Liver (tissue), 9 donors: Measurements from ENCODE around the gene KRTAP1-4. TPM values are rescaled to one million over a fixed set of nuclear protein-coding genes. Genes with fewer than 3 reads are reported as not detected.

Source experiments
- DNase-seq: peaks from one replicate; pipeline ENCODE4 v3.0.0-alpha.2; 2017; ENCODE audit warnings: low spot score
- H3K27ac ChIP-seq, 2 donors: one replicate each; pipeline ENCODE4 v1.7.0; 2013; ENCODE audit warnings: inconsistent platforms in 2 of 2, low read length in 2 of 2, control low read depth in 1 of 2, low read depth in 1 of 2, mild to moderate bottlenecking in 1 of 2
- H3K27me3 ChIP-seq, 4 donors: one replicate each; pipeline versions ENCODE4 v1.6.1 to v1.7.0; 2013; ENCODE audit warnings: low read length in 3 of 4, inconsistent platforms in 1 of 4, mild to moderate bottlenecking in 1 of 4, moderate library complexity in 1 of 4; ENCODE audit not compliant: control insufficient read depth in 4 of 4, insufficient read depth in 4 of 4
- H3K36me3 ChIP-seq, 4 donors: one replicate each; pipeline versions ENCODE4 v1.6.1 to v1.7.0; 2013; ENCODE audit warnings: low read length in 3 of 4, mild to moderate bottlenecking in 3 of 4, low read depth in 1 of 4, moderate library complexity in 1 of 4; ENCODE audit not compliant: control insufficient read depth in 4 of 4, insufficient read depth in 3 of 4
- H3K4me1 ChIP-seq, 4 donors: one replicate each; pipeline versions ENCODE4 v1.6.1 to v1.7.0; 2013; ENCODE audit warnings: low read length in 3 of 4, mild to moderate bottlenecking in 3 of 4, moderate library complexity in 1 of 4; ENCODE audit not compliant: control insufficient read depth in 4 of 4, insufficient read depth in 4 of 4
- H3K4me3 ChIP-seq, 3 donors: one replicate each; pipeline versions ENCODE4 v1.6.1 to v1.7.0; 2013; ENCODE audit warnings: low read length in 3 of 3, control low read depth in 1 of 3, low read depth in 1 of 3, mild to moderate bottlenecking in 1 of 3
- H3K9ac ChIP-seq, 2 donors: one replicate each; pipeline ENCODE4 v1.7.0; 2013; ENCODE audit warnings: low read length in 2 of 2, mild to moderate bottlenecking in 2 of 2, moderate library complexity in 2 of 2, control low read depth in 1 of 2, low read depth in 1 of 2
- H3K9me3 ChIP-seq, 4 donors: one replicate each; pipeline versions ENCODE4 v1.6.1 to v1.7.0; 2013; ENCODE audit warnings: low read length in 3 of 4; ENCODE audit not compliant: control insufficient read depth in 4 of 4
- CTCF ChIP-seq: fragments of 150-350 bp; IDR thresholded peaks from 2 replicates; pipeline ENCODE4 v1.5.1; 2017; ENCODE audit warnings: improper control_type of control experiment, low read depth, low read length; ENCODE audit not compliant: missing input control
- EGR1 ChIP-seq, 2 donors: IDR thresholded peaks; 2 replicates each; pipeline ENCODE4 v1.6.1; 2016 to 2018; ENCODE audit warnings: antibody characterized with exemption in 2 of 2, low read depth in 2 of 2
- FOXA1 ChIP-seq: IDR thresholded peaks from 2 replicates; pipeline ENCODE4 v1.6.1; 2016; ENCODE audit warnings: antibody characterized with exemption
- FOXA2 ChIP-seq: IDR thresholded peaks from 2 replicates; pipeline ENCODE4 v1.6.1; 2016; ENCODE audit warnings: antibody characterized with exemption
- GABPA ChIP-seq, 2 donors: IDR thresholded peaks in 1 of 2; conservative IDR thresholded peaks in 1 of 2; 2 replicates each; pipeline ENCODE4 v1.6.1; 2016; ENCODE audit warnings: antibody characterized with exemption in 2 of 2, mild to moderate bottlenecking in 1 of 2, moderate library complexity in 1 of 2
- HNF4A ChIP-seq, 2 donors: conservative IDR thresholded peaks; 2 replicates each; pipeline ENCODE4 v1.6.1; 2016; ENCODE audit warnings: antibody characterized with exemption in 2 of 2, mild to moderate bottlenecking in 2 of 2
- HNF4G ChIP-seq: IDR thresholded peaks from 2 replicates; pipeline ENCODE4 v1.6.1; 2016; ENCODE audit warnings: antibody characterized with exemption
- JUND ChIP-seq, 2 donors: IDR thresholded peaks; 2 replicates each; pipeline ENCODE4 v1.6.1; 2016; ENCODE audit warnings: antibody characterized with exemption in 2 of 2
- MAX ChIP-seq: IDR thresholded peaks from 2 replicates; pipeline ENCODE4 v1.6.1; 2016; ENCODE audit warnings: antibody characterized with exemption
- RAD21 ChIP-seq, 2 donors: IDR thresholded peaks; 2 replicates each; pipeline ENCODE4 v1.6.1; 2016; ENCODE audit warnings: antibody characterized with exemption in 2 of 2, mild to moderate bottlenecking in 2 of 2
- RXRA ChIP-seq, 2 donors: IDR thresholded peaks; 2 replicates each; pipeline ENCODE4 v1.6.1; 2017 to 2018; ENCODE audit warnings: antibody characterized with exemption in 2 of 2, mild to moderate bottlenecking in 1 of 2
- SP1 ChIP-seq: IDR thresholded peaks from 2 replicates; pipeline ENCODE4 v1.6.1; 2018; ENCODE audit warnings: antibody characterized with exemption, mild to moderate bottlenecking
- TAF1 ChIP-seq: conservative IDR thresholded peaks from 2 replicates; pipeline ENCODE4 v1.6.1; 2016; ENCODE audit warnings: antibody characterized with exemption, mild to moderate bottlenecking
- YY1 ChIP-seq: IDR thresholded peaks from 2 replicates; pipeline ENCODE4 v1.6.1; 2016; ENCODE audit warnings: antibody characterized with exemption, mild to moderate bottlenecking
- ZBTB33 ChIP-seq: IDR thresholded peaks from 2 replicates; pipeline ENCODE4 v1.6.1; 2016; ENCODE audit warnings: antibody characterized with exemption
- WGBS: extraction: QIAGEN DNeasy Blood & Tissue Kit; methylation state at CpG from one replicate; pipeline ENCODE4 v1.1.7; 2013; 5-methylcytosine and 5-hydroxymethylcytosine counted together
- polyA plus RNA-seq, 2 donors: library from polyadenylated mRNA; stranded (reverse) in 1 of 2; unstranded in 1 of 2; fragments of 200-250 nt in 1 of 2; fragments of >200 nt in 1 of 2; fragmentation: Nextera tagmentation in 1 of 2; extraction: Ambion mirVana in 1 of 2; gene quantifications; one replicate each; pipeline versions ENCODE4 v1.2.1 to v1.2.3, GENCODE V29; 2013 to 2015
- total RNA-seq, 2 donors: library from RNA; depleted of rRNA; stranded (reverse); fragments of >200 nt; gene quantifications; one replicate each; pipeline ENCODE4 v1.2.3, GENCODE V29; 2014
- TF ChIP-seq, protein P1 (sequence below): IDR thresholded peaks from 2 replicates; pipeline ENCODE4 v1.6.1; 2016; ENCODE audit warnings: antibody characterized with exemption
- TF ChIP-seq, protein P2 (sequence below): IDR thresholded peaks from 2 replicates; pipeline ENCODE4 v1.6.1; 2016; ENCODE audit warnings: antibody characterized with exemption, mild to moderate bottlenecking
- donor health status: healthy.
- donor health status: healthy.
- donor health status: healthy.
- donor health status: healthy.
- donor health status: healthy.

KRTAP1-4 gene
- total and polyA plus RNA-seq, 4 donors = not detected

GRCh38 chr17:40995116-40995515 lies 34.9 kb downstream of the KRTAP1-4 start:
- TF ChIP-seq, protein P1, sequence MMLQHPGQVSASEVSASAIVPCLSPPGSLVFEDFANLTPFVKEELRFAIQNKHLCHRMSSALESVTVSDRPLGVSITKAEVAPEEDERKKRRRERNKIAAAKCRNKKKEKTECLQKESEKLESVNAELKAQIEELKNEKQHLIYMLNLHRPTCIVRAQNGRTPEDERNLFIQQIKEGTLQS = no peak
- TF ChIP-seq TAF1 (no peak), SP1 (no peak), HNF4G (no peak), RXRA (IDR thresholded peaks at IDR 0.05) (no peak), MAX (no peak), GABPA (IDR thresholded peaks at IDR 0.05 in 1 of 2, conservative IDR thresholded peaks at IDR 0.05 in 1 of 2) (no peak)
- H3K4me1 ChIP-seq = no peaks in the 10 kb centered on the region
- peaks cover 0 to 11% (median 0%) of the 10 kb centered on the region in 4 donors for H3K27me3 ChIP-seq
- H3K36me3 ChIP-seq = no peaks in the 10 kb centered on the region
- WGBS = 8% methylated on average over 1 of the region's 1 CpG
- no peak for DNase-seq
- H3K9ac ChIP-seq = no peak overlapping the region
- no peaks in the 10 kb centered on the region for H3K9me3 ChIP-seq
- no peak overlapping the region for H3K4me3 ChIP-seq
- H3K27ac ChIP-seq = no peak overlapping the region

- Histone ChIP-seq H3K27me3 (peaks cover 0 to 11% (median 0%) of the 10 kb centered on the region in 4 donors), H3K4me3 (no peak within 1 kb of the TSS), H3K9me3 (no peaks in the 10 kb centered on the region), H3K27ac (no peak within 1 kb of the TSS), H3K36me3 (no peaks in the 10 kb centered on the region), H3K4me1 (no peaks in the 10 kb centered on the region), H3K9ac (no peak within 1 kb of the TSS)
- TF ChIP-seq YY1 = no peak
- no peak for TF ChIP-seq RXRA (IDR thresholded peaks at IDR 0.05)
- no peak for TF ChIP-seq ZBTB33
- TF ChIP-seq FOXA2 = no peak
- no peak for TF ChIP-seq FOXA1
- TF ChIP-seq SP1 = no peak
- no peak for TF ChIP-seq HNF4G
- 50% methylated on average over 4 of the region's 4 CpGs for WGBS
- no peak for DNase-seq
Measured at GRCh38 chr17:40993839-40994238, 36.2 kb downstream of the KRTAP1-4 start, which contains the start of gene KRTAP3-3. TSS of gene KRTAP3-3 (minus strand) at chr17:40994164. CDS start at chr17:40994097, 67 bp downstream.

DNA sequence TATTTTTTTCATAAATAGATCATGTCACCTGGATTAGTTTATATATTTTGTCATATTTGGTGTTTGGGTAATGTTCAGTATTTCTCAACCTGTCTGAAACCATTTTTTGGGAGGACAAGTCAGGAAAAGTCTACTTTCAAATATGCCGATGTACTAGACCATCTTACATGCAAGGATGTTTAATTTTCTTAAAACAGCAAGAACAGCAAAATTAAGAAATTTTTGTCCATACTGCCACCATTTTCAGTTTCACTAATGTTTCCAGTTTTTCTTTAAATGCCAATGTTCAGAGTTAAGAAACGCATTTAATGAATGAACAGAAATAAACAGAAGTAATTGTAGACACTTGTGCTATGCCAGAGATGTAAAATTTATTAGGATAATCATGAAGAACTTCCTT lies 36.9 kb downstream of the KRTAP1-4 start:
- no peak for DNase-seq
- TF ChIP-seq FOXA1 = no peak
- TF ChIP-seq, protein P2, sequence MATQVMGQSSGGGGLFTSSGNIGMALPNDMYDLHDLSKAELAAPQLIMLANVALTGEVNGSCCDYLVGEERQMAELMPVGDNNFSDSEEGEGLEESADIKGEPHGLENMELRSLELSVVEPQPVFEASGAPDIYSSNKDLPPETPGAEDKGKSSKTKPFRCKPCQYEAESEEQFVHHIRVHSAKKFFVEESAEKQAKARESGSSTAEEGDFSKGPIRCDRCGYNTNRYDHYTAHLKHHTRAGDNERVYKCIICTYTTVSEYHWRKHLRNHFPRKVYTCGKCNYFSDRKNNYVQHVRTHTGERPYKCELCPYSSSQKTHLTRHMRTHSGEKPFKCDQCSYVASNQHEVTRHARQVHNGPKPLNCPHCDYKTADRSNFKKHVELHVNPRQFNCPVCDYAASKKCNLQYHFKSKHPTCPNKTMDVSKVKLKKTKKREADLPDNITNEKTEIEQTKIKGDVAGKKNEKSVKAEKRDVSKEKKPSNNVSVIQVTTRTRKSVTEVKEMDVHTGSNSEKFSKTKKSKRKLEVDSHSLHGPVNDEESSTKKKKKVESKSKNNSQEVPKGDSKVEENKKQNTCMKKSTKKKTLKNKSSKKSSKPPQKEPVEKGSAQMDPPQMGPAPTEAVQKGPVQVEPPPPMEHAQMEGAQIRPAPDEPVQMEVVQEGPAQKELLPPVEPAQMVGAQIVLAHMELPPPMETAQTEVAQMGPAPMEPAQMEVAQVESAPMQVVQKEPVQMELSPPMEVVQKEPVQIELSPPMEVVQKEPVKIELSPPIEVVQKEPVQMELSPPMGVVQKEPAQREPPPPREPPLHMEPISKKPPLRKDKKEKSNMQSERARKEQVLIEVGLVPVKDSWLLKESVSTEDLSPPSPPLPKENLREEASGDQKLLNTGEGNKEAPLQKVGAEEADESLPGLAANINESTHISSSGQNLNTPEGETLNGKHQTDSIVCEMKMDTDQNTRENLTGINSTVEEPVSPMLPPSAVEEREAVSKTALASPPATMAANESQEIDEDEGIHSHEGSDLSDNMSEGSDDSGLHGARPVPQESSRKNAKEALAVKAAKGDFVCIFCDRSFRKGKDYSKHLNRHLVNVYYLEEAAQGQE = no peak
- no peak for TF ChIP-seq EGR1 (IDR thresholded peaks at IDR 0.05; ENCODE audit: low read depth in 2 of 2)
- TF ChIP-seq RAD21 (IDR thresholded peaks at IDR 0.05) = no peak
- TF ChIP-seq HNF4A (conservative IDR thresholded peaks at IDR 0.05) = no peak
- TF ChIP-seq CTCF = no peak
- no peak for TF ChIP-seq GABPA (IDR thresholded peaks at IDR 0.05 in 1 of 2, conservative IDR thresholded peaks at IDR 0.05 in 1 of 2)
- no peak for TF ChIP-seq JUND (IDR thresholded peaks at IDR 0.05)
- TF ChIP-seq FOXA2 = no peak
- TF ChIP-seq YY1 = no peak
- H3K9me3 ChIP-seq = no peaks in the 10 kb centered on the region
- no peak overlapping the region for H3K9ac ChIP-seq
- H3K36me3 ChIP-seq = no peaks in the 10 kb centered on the region
- H3K4me1 ChIP-seq = no peaks in the 10 kb centered on the region
- H3K4me3 ChIP-seq = no peak overlapping the region
- no peak overlapping the region for H3K27ac ChIP-seq
- 87% methylated on average over 2 of the region's 2 CpGs for WGBS
- peaks cover 0 to 11% (median 0%) of the 10 kb centered on the region in 4 donors for H3K27me3 ChIP-seq
